SU-DHL-6 (cell line): Measurements from ENCODE around the gene ZNF592.
"Not testable (repeated sequence)": the region's sequence is repeated elsewhere in the genome, so short reads cannot be mapped to it uniquely, and the experiment has no call there.

ENCODE experiments used
- H2AFZ ChIP-seq: fragments of 200-600 bp; sonication (generic); 2 replicates; pipeline ENCODE4 v1.6.1; 2014; ENCODE audit warnings: low read depth, mild to moderate bottlenecking, moderate library complexity, mixed read lengths, antibody characterized with exemption, low read length; ENCODE audit not compliant: severe bottlenecking
- H3F3A ChIP-seq: fragments of 200-600 bp; shearing (Covaris generic); 2 replicates; pipeline ENCODE4 v1.6.0; 2016; ENCODE audit warnings: antibody characterized with exemption, mild to moderate bottlenecking; ENCODE audit not compliant: insufficient read depth
- H3K27ac ChIP-seq: fragments of 200-600 bp; sonication (generic); 2 replicates; pipeline ENCODE4 v1.5.1; 2016; ENCODE audit warnings: low read depth, mild to moderate bottlenecking, low read length, moderate library complexity, mixed read lengths
- H3K27me3 ChIP-seq: fragments of 200-600 bp; sonication (generic), shearing (Covaris generic); 2 replicates; pipeline ENCODE4 v1.6.0; 2014; ENCODE audit warnings: mild to moderate bottlenecking, low read length
- H3K36me3 ChIP-seq: fragments of 200-600 bp; sonication (generic); 2 replicates; pipeline ENCODE4 v1.6.1; 2014; ENCODE audit warnings: mild to moderate bottlenecking, low read length, mixed read lengths
- H3K4me2 ChIP-seq: fragments of 300-600, 200-600 bp; shearing (Covaris generic), sonication (generic); 2 replicates; pipeline ENCODE4 v1.6.0; 2014; ENCODE audit warnings: low read length, low read depth, mild to moderate bottlenecking; ENCODE audit not compliant: poor library complexity, severe bottlenecking
- H3K4me3 ChIP-seq: fragments of 200-600 bp; sonication (generic); 2 replicates; pipeline ENCODE4 v1.5.1; 2014; ENCODE audit warnings: antibody characterized with exemption, low read length, mild to moderate bottlenecking, mixed read lengths; ENCODE audit not compliant: insufficient read depth, poor library complexity, severe bottlenecking
- H3K79me2 ChIP-seq: fragments of 200-600 bp; sonication (generic); 2 replicates; pipeline ENCODE4 v1.6.1; 2014; ENCODE audit warnings: mild to moderate bottlenecking, low read length, moderate library complexity; ENCODE audit not compliant: insufficient read depth
- H3K9ac ChIP-seq: fragments of 200-600 bp; sonication (generic); 2 replicates; pipeline ENCODE4 v1.7.0; 2014; ENCODE audit warnings: mild to moderate bottlenecking, low read length
- H3K9me2 ChIP-seq: fragments of 200-600 bp; sonication (generic); replicated peaks from 2 replicates; pipeline ENCODE4 v1.6.1; 2014; ENCODE audit warnings: low read length; ENCODE audit not compliant: insufficient read depth
- H3K9me3 ChIP-seq: fragments of 200-600 bp; sonication (generic); 2 replicates; pipeline ENCODE4 v1.6.1; 2014; ENCODE audit warnings: low read length, mixed read lengths; ENCODE audit not compliant: insufficient read depth
- H4K20me1 ChIP-seq: fragments of 200-600 bp; sonication (generic); 2 replicates; pipeline ENCODE4 v1.6.1; 2014; ENCODE audit warnings: low read depth, mild to moderate bottlenecking, antibody characterized with exemption, low read length, moderate library complexity, mixed read lengths
- CTCF ChIP-seq: fragments of 200-600 bp; sonication (generic); IDR thresholded peaks from one replicate; pipeline ENCODE4 v1.5.1; 2017; ENCODE audit warnings: antibody characterized with exemption, mild to moderate bottlenecking, low read length, moderate library complexity; ENCODE audit not compliant: insufficient read depth, poor library complexity, severe bottlenecking
- EZH2phosphoT487 ChIP-seq: fragments of 200-600 bp; sonication (generic), shearing (Covaris generic); conservative IDR thresholded peaks from 2 replicates; pipeline ENCODE4 v1.6.1; 2018; ENCODE audit warnings: mild to moderate bottlenecking, antibody characterized with exemption, low read length, moderate library complexity, mixed read lengths

Gene ZNF592

GRCh38 chr15:84752700-84753099, 4.3 kb downstream of the ZNF592 start:
- no peak overlapping the region for H3K4me2 ChIP-seq

GRCh38 chr15:84754889-84755288, 6.5 kb downstream of the ZNF592 start:
- H3K4me3 ChIP-seq, H3K27me3 ChIP-seq, H3K4me2 ChIP-seq, H3K36me3 ChIP-seq, H2AFZ ChIP-seq, H3K27ac ChIP-seq, H3K9me3 ChIP-seq, H3K9ac ChIP-seq, H3K9me2 ChIP-seq: not testable (repeated sequence)
- Histone ChIP-seq H3K79me2 (peaks cover 100% of the 10 kb centered on the region), H3F3A (peaks cover 12% of the 10 kb centered on the region), H4K20me1 (peaks cover 11% of the 10 kb centered on the region)

More at GRCh38 chr15:84752700-84753099, 4.3 kb downstream of the ZNF592 start:
- Histone ChIP-seq H3K79me2 (peaks cover 90% of the 10 kb centered on the region), H3K4me3 (no peak overlapping the region), H3K36me3 (no peaks in the 10 kb centered on the region), H2AFZ (no peak overlapping the region), H3K27me3 (no peaks in the 10 kb centered on the region), H3K9me2 (no peaks in the 10 kb centered on the region), H3F3A (peaks cover 12% of the 10 kb centered on the region), H3K9ac (no peak overlapping the region), H4K20me1 (peaks cover 11% of the 10 kb centered on the region), H3K27ac (no peak overlapping the region), H3K9me3 (no peaks in the 10 kb centered on the region)
- TF ChIP-seq CTCF = no peak
- no peak for TF ChIP-seq EZH2phosphoT487

GRCh38 chr15:84755736-84756527, 7.5 kb downstream of the ZNF592 start:
- H3K36me3 ChIP-seq = no peaks in the 10 kb centered on the region
- no peaks in the 10 kb centered on the region for H3K9me3 ChIP-seq
- no peaks in the 10 kb centered on the region for H3K9me2 ChIP-seq
- peaks cover 100% of the 10 kb centered on the region for H3K79me2 ChIP-seq
- 0 out of 2 replicates have a peak, but pooled peaks cover 3% of the 10 kb centered on the region for H3F3A ChIP-seq
- no peak overlapping the region for H3K4me3 ChIP-seq
- no peak overlapping the region for H2AFZ ChIP-seq
- peaks cover 10% of the 10 kb centered on the region for H4K20me1 ChIP-seq
- no peak overlapping the region for H3K9ac ChIP-seq
- no peak overlapping the region for H3K27ac ChIP-seq
- no peak overlapping the region for H3K4me2 ChIP-seq
- TF ChIP-seq CTCF (no peak), EZH2phosphoT487 (no peak)
- no peaks in the 10 kb centered on the region for H3K27me3 ChIP-seq

- Histone ChIP-seq H3K9me2 (no peaks in the 10 kb centered on the region), H3K9me3 (no peaks in the 10 kb centered on the region), H3K27me3 (no peaks in the 10 kb centered on the region), H3K4me3 (no peak overlapping the region), H3K27ac (no peak overlapping the region), H3K9ac (no peak overlapping the region), H3K36me3 (no peaks in the 10 kb centered on the region), H2AFZ (no peak overlapping the region), H3K4me2 (no peak overlapping the region), H3K79me2 (peaks cover 100% of the 10 kb centered on the region), H4K20me1 (peaks cover 17% of the 10 kb centered on the region; the same call in 1 of the 2 replicates), H3F3A (no peaks in the 10 kb centered on the region)
- TF ChIP-seq CTCF (no peak), EZH2phosphoT487 (no peak)
These were observed 10.6 kb downstream of the ZNF592 start for GRCh38 chr15:84759018-84759417.
